Measurements from ENCODE around the gene MBD3L4. TPM values are rescaled to one million over a fixed set of nuclear protein-coding genes. Genes with fewer than 3 reads are reported as not detected.
"Not testable (repeated sequence)": the region's sequence is repeated elsewhere in the genome, so short reads cannot be mapped to it uniquely, and the experiment has no call there.

The MBD3L4 gene
- polyA plus RNA-seq, 1 donor (not counting 4 experiments of a cell fraction or from before 2014, with no cell fraction given) = not detected

DNA sequence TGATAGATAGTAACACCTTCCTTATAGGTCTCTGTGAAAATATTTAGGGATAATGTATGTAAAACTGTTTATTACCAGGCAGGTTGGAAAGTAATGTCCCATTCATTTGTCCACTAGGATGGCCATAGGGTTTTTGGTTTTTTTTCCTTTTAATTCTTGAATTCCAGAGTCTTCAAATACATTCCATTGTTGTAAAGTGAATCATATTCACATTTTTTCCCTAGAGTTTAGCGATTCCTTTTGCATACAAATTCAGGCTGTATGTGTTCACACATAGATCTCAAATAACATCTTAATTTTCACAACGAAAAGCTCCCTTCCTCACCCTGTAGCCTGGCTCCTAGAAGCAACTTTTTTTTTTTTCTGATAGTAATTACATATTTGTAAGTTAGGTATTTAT is 27.7 kb upstream of the MBD3L4 start:
- no peaks in the 10 kb centered on the region for H3K27me3 ChIP-seq (ENCODE audit: control insufficient read depth, extremely low read depth, insufficient read depth, low read length)
- peaks cover 6% of the 10 kb centered on the region for H3K4me1 ChIP-seq (ENCODE audit: control insufficient read depth, extremely low read depth, insufficient read depth, low read length)
- no peak for TF ChIP-seq EZH2 (IDR thresholded peaks at IDR 0.05; ENCODE audit: low read length)
- no peak for TF ChIP-seq CTCF (optimal IDR thresholded peaks at IDR 0.05 in 1 of 3, IDR thresholded peaks at IDR 0.05 in 1 of 3, conservative IDR thresholded peaks at IDR 0.05 in 1 of 3; ENCODE audit: extremely low read depth in 1 of 3, insufficient read depth in 2 of 3, low read length in 3 of 3)
- no peak for FAIRE-seq
- H3K9me1 ChIP-seq (ENCODE audit: control insufficient read depth, extremely low read depth, insufficient read depth, low read length) = no peaks in the 10 kb centered on the region
- peaks cover 6 to 8% of the 10 kb centered on the region in 2 experiments for H3K36me3 ChIP-seq (ENCODE audit: control insufficient read depth in 2 of 2, extremely low read depth in 1 of 2, insufficient read depth in 2 of 2, low read length in 2 of 2)
- H3K9me3 ChIP-seq (ENCODE audit: control insufficient read depth, low read depth, low read length) = no peaks in the 10 kb centered on the region
- dilution Hi-C loops (cut with MboI; ENCODE audit: extremely low pct_ligation_motif_present, low sequenced_read_pairs) = no loop called here
- no peak overlapping the region for H3K27ac ChIP-seq (ENCODE audit: control insufficient read depth, insufficient read depth, low read length)
- H2AFZ ChIP-seq (ENCODE audit: control insufficient read depth, low read length) = no peak overlapping the region
- H3K4me3 ChIP-seq (ENCODE audit: control insufficient read depth in 2 of 3, extremely low read depth in 1 of 3, insufficient read depth in 2 of 3, low read depth in 1 of 3, low read length in 3 of 3) = no peak overlapping the region
- no peaks in the 10 kb centered on the region for H4K20me1 ChIP-seq (ENCODE audit: control insufficient read depth, extremely low read depth, insufficient read depth, low read length)
- H3K4me2 ChIP-seq (ENCODE audit: control insufficient read depth, extremely low read depth, insufficient read depth, low read depth, low read length) = no peak overlapping the region
- H3K79me2 ChIP-seq (ENCODE audit: control insufficient read depth, insufficient read depth, low read length) = peaks cover 11% of the 10 kb centered on the region
- DNase-seq (ENCODE audit: low read depth, low spot score) = no peak
- H3K9ac ChIP-seq (ENCODE audit: control insufficient read depth, extremely low read depth, insufficient read depth, low read length) = no peak overlapping the region

DNA sequence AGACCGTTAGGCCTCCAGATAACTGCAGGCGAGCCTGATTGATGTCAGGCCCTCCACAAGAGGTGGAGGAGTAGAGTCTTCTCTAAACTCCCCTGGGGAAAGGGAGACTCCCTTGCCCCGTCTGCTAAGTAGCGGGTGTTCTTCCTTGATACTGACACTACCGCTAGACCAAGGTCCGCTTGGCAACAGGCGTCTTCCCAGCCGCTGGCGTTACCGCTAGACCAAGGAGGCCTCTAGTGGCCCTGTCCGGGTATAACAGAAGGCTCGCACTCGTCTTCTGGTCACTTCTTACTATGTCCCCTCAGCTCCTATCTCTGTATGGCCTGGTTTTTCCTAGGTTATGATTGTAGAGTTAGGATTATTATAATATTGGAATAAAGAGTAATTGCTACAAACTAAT is 27.1 kb upstream of the MBD3L4 start:
- Histone ChIP-seq H3K79me2 (ENCODE audit: control insufficient read depth, insufficient read depth, low read length) (peaks cover 11% of the 10 kb centered on the region), H2AFZ (ENCODE audit: control insufficient read depth, low read length) (peak overlapping the region; percentile 8)
- H3K9ac ChIP-seq (ENCODE audit: control insufficient read depth, extremely low read depth, insufficient read depth, low read length); FAIRE-seq; H3K9me3 ChIP-seq (ENCODE audit: control insufficient read depth, low read depth, low read length); dilution Hi-C loops (cut with MboI; ENCODE audit: extremely low pct_ligation_motif_present, low sequenced_read_pairs); H3K27me3 ChIP-seq (ENCODE audit: control insufficient read depth, extremely low read depth, insufficient read depth, low read length); H3K4me3 ChIP-seq (ENCODE audit: control insufficient read depth in 2 of 3, extremely low read depth in 1 of 3, insufficient read depth in 2 of 3, low read depth in 1 of 3, low read length in 3 of 3); H3K4me2 ChIP-seq (ENCODE audit: control insufficient read depth, extremely low read depth, insufficient read depth, low read depth, low read length); H3K9me1 ChIP-seq (ENCODE audit: control insufficient read depth, extremely low read depth, insufficient read depth, low read length); H3K36me3 ChIP-seq (ENCODE audit: control insufficient read depth in 2 of 2, extremely low read depth in 1 of 2, insufficient read depth in 2 of 2, low read length in 2 of 2); H4K20me1 ChIP-seq (ENCODE audit: control insufficient read depth, extremely low read depth, insufficient read depth, low read length); DNase-seq (ENCODE audit: low read depth, low spot score); H3K4me1 ChIP-seq (ENCODE audit: control insufficient read depth, extremely low read depth, insufficient read depth, low read length); H3K27ac ChIP-seq (ENCODE audit: control insufficient read depth, insufficient read depth, low read length): not testable (repeated sequence)
- TF ChIP-seq CTCF (optimal IDR thresholded peaks at IDR 0.05 in 1 of 3, IDR thresholded peaks at IDR 0.05 in 1 of 3, conservative IDR thresholded peaks at IDR 0.05 in 1 of 3; ENCODE audit: extremely low read depth in 1 of 3, insufficient read depth in 2 of 3, low read length in 3 of 3) = peak in 2 of 3 experiments; percentile 12 to 27

All from keratinocyte (primary cell).